ENCODE results near the gene MAP3K6.
"Not testable (repeated sequence)": the region's sequence is repeated elsewhere in the genome, so short reads cannot be mapped to it uniquely, and the experiment has no call there.

MAP3K6 gene

GRCh38 chr1:27395441-27396195 is 28.9 kb upstream of the MAP3K6 start:
- DNase-seq = peak; percentile 52

GRCh38 chr1:27394925-27395324 is 28.2 kb upstream of the MAP3K6 start:
- no peak for DNase-seq

GRCh38 chr1:27394282-27394658 is 27.5 kb upstream of the MAP3K6 start:
- DNase-seq = no peak

- no peak for DNase-seq
Observed at GRCh38 chr1:27393641-27394281, 27.0 kb upstream of the MAP3K6 start.

- no peak for DNase-seq
Observed at GRCh38 chr1:27392778-27393635, 26.2 kb upstream of the MAP3K6 start.

- peak; percentile 81 for DNase-seq
Observed at GRCh38 chr1:27392096-27392777, 25.5 kb upstream of the MAP3K6 start, which contains the start of gene GPR3. Gene GPR3 (plus strand): TSS chr1:27392622. CDS start chr1:27393799, 1,177 bp downstream.

GRCh38 chr1:27391511-27392095 is 24.8 kb upstream of the MAP3K6 start:
- DNase-seq = peak; percentile 48

GRCh38 chr1:27388337-27389005 is 21.7 kb upstream of the MAP3K6 start:
- no peak for DNase-seq

- DNase-seq = not testable (repeated sequence)
Observed at GRCh38 chr1:27384797-27385196, 18.0 kb upstream of the MAP3K6 start.

- DNase-seq = no peak
Observed at GRCh38 chr1:27383661-27384060, 16.9 kb upstream of the MAP3K6 start.

- no peak for DNase-seq
Observed at GRCh38 chr1:27383039-27383605, 16.4 kb upstream of the MAP3K6 start, which contains the start of gene CD164L2. Gene CD164L2 (minus strand): TSS chr1:27383333. CDS start chr1:27383239, 94 bp downstream.

GRCh38 chr1:27381969-27382762 is 15.4 kb upstream of the MAP3K6 start:
- DNase-seq = no peak

- DNase-seq = no peak
Observed at GRCh38 chr1:27380766-27381733, 14.3 kb upstream of the MAP3K6 start.

GRCh38 chr1:27380224-27380623 is 13.5 kb upstream of the MAP3K6 start:
- no peak for DNase-seq

GRCh38 chr1:27379564-27380122 is 12.9 kb upstream of the MAP3K6 start:
- no peak for DNase-seq

- DNase-seq = no peak
Observed at GRCh38 chr1:27377760-27378495, 11.2 kb upstream of the MAP3K6 start.

GRCh38 chr1:27374362-27375086 is 7.8 kb upstream of the MAP3K6 start, which contains the start of gene FCN3:
Gene FCN3 (minus strand): TSS chr1:27374824. CDS start chr1:27374818, 6 bp downstream.
- DNase-seq = no peak

Data from NCI-H226 (cell line).